HG02884 (cell line): ENCODE data around the gene MYCBPAP.

Experiments
- ATAC-seq: cut with Tn5 transposase; IDR thresholded peaks from one replicate; pipeline ENCODE4 v1.9.1; 2021; ENCODE audit warnings: mild to moderate bottlenecking, moderate library complexity; ENCODE audit not compliant: unreplicated experiment

MYCBPAP gene, protein sequence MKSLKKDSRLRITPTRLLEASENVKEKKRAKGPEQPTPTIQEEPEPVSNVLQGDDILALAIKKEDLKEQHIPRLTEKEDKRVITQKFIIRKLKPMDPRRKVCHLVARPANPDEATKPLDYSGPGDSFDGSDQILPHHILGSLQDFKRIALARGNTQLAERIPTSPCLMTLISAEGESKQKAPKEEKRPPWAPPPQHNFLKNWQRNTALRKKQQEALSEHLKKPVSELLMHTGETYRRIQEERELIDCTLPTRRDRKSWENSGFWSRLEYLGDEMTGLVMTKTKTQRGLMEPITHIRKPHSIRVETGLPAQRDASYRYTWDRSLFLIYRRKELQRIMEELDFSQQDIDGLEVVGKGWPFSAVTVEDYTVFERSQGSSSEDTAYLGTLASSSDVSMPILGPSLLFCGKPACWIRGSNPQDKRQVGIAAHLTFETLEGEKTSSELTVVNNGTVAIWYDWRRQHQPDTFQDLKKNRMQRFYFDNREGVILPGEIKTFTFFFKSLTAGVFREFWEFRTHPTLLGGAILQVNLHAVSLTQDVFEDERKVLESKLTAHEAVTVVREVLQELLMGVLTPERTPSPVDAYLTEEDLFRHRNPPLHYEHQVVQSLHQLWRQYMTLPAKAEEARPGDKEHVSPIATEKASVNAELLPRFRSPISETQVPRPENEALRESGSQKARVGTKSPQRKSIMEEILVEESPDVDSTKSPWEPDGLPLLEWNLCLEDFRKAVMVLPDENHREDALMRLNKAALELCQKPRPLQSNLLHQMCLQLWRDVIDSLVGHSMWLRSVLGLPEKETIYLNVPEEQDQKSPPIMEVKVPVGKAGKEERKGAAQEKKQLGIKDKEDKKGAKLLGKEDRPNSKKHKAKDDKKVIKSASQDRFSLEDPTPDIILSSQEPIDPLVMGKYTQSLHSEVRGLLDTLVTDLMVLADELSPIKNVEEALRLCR

DNA sequence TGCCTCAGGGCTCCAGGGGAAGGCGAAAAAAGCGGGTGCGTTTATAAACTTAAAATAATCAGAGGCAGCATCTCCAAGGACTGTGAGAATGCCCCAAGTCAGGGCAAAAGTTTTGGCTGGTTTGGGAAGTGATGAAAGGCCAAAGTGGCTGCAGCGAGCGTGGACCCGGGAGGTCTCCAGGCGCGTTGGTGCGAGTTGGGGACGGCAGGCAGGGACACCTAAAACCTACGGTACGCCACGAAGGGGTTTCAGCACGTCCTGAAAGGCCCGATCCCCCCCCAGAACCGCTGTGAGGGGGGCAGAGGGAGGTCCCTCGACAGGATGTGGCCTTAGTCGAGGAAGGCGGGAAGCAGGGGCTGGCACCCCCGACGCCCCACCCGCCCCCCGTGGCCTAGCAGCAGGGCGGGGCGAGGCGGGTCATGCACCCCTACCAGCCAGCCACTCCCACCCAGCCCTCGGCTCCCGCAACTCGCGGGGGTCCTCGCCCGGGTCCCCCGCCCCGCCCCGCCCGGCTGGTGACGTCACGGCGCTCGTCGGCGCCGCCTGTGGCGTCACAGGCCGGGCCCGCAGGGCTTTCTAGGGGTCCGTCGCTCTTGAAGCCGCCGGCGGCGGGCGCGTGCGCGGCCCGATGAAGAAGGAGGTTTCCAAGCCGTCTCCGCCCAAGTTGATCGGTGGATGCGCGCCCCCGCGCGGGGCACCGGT is at the start of gene MYCBPAP:
MYCBPAP (plus strand) TSS at position 569 of the 702 bp plus-strand sequence. CDS start 236 bp downstream, outside the sequence.
- no peak for ATAC-seq

DNA sequence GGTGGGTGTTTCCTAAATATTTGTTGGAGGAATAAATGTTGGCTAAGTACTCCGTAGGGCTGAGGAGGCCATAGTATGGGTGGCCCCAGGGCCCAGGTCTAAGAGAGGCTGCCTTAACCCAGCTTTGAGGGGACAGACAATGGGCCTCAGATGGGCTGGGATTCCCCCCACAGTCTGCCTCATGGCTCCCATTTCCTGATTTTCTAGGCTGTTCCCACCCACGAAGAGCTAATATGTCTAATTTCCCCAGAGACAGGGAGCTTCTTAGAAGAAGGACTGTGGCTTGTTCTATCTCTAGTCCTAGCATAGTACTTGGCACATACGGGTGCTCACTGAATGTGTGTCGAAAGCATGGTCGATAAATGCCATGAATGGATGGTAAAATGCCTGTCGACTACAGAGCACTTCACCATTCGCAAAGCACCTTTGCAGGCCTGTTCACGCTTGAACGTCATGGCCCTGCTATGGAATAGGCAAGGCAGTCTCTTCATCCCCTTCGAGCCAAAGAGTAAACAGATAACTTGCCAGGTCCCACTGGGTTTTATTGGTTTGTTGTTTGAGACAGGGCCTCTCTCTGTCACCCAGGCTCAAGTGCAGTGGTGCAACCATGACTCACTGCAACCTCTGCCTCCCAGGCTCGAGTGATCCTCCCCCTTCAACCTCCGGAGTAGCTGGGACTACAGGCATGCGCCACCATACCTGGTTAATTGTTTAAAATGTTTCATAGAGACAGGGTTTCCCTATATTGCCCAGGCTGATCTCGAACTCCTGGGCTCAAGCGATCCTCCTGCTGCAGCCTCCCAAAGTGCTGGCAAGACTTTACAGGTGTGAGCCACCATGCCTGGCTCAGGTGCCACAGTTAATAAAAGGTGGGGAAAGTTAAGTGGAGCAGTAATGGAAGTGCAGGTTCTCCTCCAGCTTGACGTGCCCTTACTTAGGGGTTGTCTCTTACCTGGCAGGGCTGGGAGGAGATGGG is 49.2 kb upstream of the MYCBPAP start:
- no peak for ATAC-seq

DNA sequence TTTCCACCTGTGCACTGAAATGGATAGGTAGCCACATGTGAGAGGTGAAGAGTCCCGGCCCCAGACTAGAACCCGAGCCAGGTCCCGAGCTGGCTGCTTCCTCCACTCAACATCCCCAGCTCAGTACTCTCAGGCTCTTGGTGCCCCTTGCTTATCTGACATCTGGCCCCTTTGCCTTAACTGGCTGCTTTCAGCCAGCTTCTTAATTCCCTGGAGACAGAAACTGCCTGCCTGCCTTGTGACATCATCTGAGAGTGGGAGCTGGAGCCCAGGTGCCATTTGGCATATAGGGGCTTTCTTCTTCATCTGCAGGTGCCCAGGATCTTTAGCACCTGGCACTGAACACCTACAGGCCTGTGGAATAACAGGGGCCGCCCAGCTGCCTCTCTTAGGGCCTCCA is 48.5 kb upstream of the MYCBPAP start:
- no peak for ATAC-seq

DNA sequence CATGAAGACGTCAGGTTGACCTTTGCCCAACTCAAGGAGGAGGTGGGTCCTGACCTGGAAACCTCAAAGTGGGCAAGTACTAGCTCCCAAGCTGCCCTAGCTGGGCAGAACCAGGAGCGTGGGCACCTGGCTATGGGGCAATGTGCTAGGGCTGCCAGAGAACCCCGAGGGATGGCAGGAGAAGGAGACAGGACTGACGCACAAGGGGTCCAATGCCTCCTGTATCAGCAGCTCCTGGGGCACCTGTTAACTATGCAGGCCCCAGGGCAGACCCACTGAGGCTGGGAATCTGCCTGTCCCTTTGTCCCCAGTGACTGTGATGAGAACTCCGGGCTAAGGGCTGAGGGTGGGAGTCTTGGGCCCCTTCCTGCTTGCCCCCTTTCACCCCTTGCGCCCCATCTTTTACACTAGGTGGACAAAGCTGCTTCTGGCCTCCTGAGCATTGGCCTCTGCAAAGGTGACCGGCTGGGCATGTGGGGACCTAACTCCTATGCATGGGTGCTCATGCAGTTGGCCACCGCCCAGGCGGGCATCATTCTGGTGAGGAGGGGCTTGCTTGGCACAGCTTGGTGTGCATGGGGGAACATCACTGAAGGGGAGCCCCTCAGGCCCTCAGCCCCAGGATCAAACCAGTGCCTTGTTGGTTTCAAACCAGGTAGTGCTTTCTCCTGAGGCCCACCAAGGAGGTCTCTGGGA is 47.3 kb upstream of the MYCBPAP start:
- ATAC-seq: no peak

DNA sequence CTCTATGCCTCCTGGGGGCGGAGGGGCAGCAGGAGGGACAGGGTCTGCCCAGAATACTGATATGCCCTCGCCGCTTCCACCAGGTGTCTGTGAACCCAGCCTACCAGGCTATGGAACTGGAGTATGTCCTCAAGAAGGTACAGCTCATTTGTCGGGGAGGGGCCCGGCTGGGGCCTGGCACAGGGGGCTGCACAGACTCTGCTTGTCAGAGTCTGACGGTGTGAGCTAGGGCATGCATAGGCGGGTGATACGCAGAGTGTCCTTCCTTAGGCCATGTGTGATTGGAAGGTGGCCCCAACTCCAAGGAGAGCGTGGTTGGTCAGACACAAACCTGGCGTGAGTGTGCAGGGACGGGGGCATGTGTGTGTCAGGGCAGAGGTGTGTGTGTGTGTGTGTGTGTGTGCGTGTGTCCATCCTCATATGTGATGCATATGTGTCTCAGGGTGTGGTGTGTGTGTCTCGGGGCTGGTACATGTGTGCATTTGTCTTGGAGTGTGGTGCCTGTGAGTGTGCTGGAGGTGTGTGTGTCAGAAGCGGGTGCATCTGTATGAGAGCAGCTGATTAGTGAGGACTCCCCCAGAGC is 46.6 kb upstream of the MYCBPAP start:
- ATAC-seq: no peak

DNA sequence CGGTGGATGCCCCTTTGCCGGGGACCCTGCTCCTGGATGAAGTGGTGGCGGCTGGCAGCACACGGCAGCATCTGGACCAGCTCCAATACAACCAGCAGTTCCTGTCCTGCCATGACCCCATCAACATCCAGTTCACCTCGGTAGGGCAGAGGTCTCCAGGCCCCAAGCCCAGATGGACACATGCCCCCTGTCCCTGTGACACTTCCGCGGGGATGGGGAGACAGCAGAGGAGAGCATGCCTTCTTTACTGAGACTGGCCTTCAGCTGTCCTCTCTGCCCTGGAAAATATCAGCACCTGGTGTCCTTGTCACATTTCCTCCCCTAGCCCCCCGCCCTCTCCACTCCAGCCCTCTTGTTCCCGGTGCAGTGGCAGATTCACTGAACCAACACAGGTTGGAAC is 45.8 kb upstream of the MYCBPAP start:
- ATAC-seq: no peak

DNA sequence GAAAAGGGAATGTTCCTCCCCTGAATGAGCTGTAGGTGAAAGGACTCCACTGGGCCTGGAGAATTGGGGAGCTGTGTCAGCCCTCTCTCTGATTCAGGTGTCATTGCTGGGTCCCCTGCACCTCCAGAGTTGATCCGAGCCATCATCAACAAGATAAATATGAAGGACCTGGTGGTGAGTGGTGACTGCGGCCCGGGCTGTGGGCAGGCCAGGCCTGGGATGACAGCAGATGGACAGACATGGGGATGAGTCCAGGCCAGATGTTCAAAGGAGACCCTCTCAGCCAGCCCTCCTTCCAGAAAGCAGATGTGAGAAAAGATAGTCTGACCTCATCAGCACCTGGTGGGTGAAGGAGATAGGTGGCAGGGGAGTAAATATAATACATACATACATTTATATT is 44.1 kb upstream of the MYCBPAP start:
- no peak for ATAC-seq

DNA sequence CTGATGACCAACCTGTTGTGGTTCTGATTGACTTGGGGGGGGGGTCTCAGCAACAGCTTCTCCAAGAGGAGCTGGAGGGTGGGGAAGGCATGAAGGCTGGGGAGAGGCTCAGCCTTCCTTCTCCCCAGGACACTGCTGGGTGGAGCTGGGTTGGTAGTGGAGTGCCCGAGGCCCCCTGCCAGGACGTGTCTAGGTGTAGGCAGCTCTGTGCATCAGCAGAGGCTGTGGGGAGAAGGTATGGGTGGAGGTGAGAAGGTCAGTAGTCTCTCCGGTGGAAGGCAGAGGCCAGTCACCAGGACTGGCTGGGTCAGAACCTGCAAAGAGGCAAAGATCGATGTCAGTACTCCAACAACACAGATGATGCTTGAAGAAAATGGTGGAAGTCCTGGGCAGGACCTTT is 43.5 kb upstream of the MYCBPAP start:
- ATAC-seq: no peak

DNA sequence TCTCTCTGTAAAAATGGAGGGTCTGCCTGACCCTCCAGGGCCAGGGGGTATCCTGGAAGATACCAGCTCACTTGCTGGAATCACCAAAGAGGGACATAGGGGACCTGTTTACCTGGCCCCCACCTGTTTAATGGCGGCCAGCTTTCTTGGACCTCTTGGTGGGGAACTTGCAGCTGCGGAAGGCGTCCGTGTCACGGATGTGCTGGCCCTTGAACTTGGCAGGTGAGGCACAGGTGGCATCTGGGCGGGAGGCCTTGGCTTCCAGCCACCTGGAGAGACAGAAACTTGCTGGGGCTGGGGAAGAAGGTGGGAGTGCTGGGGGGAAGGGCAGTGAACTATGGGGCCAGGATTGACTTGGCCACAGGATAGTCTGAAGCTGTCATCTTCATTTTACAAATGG is 43.1 kb upstream of the MYCBPAP start:
- no peak for ATAC-seq

DNA sequence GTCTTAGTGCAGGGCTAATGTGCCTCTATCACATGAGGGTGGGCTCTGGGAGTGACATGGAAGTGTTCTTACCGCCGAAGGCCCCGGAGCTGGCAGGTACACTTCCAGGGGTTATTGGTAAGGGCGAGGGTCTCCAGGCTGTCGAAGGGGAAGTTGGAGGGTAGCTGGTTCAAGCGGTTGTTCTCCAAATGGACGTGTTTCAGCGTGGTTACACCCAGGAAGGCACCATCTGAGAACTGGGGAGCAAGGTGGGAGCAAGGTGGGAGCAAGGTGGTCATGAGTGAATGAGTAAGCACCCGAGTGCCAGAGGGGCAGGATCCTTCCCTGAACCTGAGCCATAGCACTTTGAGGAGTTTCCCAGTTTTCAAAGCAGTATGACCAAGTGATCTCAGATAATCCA is 42.6 kb upstream of the MYCBPAP start:
- no peak for ATAC-seq

DNA sequence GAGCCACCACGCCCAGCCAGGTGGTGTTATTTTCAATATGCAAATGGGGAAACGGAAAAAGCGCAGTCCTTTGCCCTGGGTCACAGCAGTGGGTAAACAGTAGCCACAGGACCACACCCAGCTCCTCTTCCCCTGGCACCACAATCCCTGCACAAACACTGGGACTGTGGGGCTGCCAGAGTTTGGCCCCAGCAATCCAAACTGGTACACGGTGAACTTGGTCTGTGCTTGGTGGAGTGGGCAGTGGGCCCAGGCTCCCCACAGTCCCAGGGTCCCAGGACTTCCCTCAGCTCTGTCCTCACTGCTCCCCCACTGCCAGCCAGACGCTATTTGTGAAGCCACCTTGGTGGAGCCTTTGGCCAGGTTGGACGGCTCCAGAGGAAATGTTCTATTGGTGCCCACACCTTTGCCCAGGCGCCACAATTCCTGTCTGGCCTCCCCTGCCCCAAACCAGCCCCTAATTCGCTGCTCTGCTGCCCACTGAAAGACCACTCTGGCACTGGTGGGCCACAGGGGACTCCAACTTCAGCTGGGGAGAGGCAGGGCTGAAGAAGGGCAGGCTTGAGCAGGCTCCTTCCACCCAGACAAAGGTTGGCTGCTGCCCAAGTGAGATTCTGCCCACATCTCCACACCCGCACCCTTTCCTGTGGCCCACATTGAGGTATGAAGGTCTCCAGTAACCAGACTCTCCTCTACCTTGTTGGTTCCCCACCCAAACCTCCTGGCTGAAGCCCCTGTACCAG is 41.7 kb upstream of the MYCBPAP start:
- no peak for ATAC-seq

DNA sequence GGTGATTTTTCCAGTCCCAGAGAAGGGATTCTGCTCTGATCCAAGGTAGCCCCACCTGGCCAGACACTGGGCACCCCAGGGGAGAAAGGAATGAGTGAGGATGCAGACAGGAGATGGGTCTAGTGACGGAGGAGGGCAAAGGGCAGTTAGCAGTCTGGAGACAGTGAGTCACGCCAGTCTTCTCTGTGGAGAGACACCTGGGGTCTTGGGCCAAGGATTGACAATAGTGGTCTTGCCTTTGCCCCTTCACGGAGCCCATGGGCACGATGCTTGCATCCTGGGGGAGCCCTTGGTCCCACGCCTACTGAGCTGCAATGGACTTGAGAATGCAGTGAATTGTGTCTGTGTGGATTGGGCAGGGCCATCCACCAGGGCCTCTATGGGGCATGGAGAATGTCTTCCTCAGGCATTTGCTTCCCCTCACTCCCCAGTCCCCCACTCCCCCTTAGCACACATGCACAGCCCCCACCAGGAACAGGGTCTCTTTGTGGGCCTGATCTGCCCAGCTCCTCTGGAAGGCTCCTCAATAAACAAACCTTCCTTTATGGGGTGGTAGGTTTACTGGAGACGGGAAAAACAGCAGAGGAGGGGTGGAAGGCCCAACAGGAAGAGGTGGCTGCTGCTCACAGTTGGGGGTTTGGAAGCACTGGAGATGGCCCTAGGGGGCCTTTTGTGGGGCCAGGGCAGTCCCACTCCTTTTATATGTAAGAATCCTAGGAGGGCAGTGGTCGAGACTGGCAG is 41.0 kb upstream of the MYCBPAP start:
- ATAC-seq: no peak

DNA sequence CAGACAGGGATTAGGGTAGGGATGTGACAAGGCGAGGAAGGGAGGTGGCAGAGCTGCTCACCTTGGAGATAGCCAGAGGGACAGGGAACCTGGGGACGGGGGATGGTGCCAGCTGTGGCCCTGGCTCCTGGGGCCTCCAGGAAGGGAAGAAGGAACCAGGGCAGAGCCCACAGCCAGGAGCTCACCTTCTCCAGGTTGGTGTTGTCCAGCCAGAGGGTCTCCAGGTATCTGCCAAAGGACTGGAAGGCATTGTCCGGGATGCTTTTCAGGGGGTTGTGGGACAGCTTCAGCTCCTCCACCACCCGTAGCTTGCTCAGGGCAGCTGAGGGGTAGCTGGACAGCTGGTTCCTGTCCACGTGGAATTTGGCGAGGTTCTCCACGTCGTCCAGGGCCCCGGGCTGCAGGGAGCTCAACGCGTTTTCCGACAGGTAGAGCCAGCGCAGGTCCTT is 40.4 kb upstream of the MYCBPAP start:
- ATAC-seq: no peak

DNA sequence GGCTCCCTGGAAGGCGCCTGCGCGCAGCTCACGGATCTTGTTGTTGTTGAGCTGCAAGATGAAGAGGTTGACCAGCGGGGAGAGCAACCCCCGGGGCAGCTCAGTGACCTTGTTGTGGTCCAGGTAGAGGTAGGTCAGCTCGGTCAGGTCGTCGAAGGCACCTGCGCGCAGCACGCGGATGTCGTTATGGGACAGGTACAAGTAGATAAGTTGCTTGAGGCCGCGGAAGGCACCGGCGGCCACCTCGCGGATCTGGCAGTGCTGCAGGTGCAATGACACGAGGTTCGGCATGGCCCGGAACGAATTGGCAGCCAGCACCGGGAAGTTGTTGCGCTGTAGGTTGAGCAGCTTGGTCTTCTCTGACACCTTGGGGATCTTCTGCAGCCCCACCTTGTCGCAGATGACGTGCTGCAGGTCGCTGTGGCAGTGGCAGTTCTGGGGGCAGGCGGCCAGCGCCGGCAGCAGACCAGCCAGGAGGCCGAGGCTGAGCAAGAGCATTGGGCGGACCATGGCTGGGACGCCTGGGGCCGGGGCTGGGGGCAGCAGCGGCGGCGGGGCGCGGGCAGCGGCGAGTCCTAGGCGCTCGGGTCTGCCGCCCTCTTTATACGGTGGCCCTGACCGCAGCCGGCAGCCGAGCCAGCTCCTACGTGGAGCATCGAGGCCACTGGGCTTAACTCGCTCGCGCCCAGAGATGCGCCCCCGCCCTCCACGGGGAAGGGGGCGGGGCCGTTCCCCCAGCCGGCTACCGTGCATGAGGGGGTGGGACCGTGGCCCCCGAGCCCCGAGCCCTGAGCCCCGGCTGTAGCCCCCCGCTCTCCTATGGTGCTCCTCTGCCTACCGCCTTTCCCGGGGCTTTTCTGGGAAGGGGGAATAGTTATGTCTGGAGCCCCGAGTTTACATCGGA is 39.7 kb upstream of the MYCBPAP start, which contains the start of gene CHAD:
CHAD (minus strand) TSS at position 577 of the 904 bp plus-strand sequence; CDS start at position 510, 67 bp downstream.
- ATAC-seq: no peak

DNA sequence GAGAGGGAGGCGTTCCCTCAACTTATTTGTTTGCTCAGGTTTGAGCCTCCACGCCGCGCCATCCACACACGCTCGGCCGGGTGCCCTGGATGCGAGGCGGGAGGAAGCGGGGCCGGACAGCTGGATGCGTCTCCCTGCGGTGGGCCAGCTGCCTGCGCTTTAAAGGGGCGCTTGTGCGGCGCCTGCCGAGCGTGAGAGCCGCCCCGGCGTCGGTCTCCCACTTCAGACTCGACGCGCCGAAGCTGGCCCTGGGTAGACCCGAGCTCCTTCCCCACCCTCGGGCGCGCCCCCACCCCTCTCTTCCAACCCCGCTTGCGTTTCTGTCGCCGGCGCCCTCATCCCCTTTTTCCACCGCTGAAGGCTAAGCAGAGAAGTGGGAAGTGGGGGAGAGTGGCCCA is 39.0 kb upstream of the MYCBPAP start:
- no peak for ATAC-seq

DNA sequence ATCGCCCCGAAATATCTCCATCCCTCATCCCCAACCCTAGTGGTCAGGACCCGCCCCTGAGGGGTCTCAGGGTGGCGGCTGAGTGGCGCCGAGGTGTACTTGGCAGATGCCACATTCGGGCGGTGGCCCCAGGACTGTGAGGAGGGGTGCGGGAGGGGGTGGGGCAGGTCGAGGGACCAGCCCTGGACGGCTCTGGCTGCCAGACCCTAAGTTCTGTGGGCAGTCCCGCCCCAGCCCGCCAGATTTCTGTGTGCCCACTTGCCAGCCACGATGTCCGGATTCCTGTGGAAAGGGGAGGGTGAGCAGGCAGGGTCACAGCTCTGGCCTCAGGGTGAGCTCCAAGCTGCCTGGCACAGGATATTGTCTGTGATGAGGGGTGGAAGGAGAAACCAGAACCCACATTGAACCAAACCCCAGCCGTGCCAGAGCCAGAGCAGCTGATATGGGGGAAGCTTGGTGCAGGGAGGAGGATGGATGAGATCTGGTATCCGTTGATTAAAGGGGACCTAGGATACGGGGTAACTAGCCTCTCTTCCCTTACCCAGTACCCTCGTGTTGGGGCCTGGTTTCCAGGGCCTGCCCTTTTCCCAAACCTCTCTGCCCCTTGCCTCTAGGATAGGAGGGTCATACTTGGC is 38.5 kb upstream of the MYCBPAP start:
- ATAC-seq: no peak
